Aorta (tissue), 5 donors: Measurements from ENCODE around the gene TMEM178B. TPM values are rescaled to one million over a fixed set of nuclear protein-coding genes. Genes with fewer than 3 reads are reported as not detected.

ENCODE experiments used
- ATAC-seq: fragments of 200-7000 bp; cut with Tn5 transposase; one replicate; pipeline ENCODE4 v1.9.1; 2022; ENCODE audit warnings: moderate library complexity; ENCODE audit not compliant: low FRiP score
- DNase-seq, 2 donors: peaks; one replicate each; pipeline ENCODE4 v3.0.0-alpha.2; 2020
- H3K27ac ChIP-seq, 2 donors: one replicate each; pipeline ENCODE4 v1.5.1; 2013; ENCODE audit warnings: low read length in 2 of 2, mild to moderate bottlenecking in 2 of 2, moderate library complexity in 2 of 2, control low read depth in 1 of 2, inconsistent platforms in 1 of 2, low read depth in 1 of 2
- H3K27me3 ChIP-seq, 2 donors: one replicate each; pipeline ENCODE4 v1.6.1; 2013; ENCODE audit warnings: control low read depth in 1 of 2, low read length in 1 of 2, mild to moderate bottlenecking in 1 of 2, moderate library complexity in 1 of 2; ENCODE audit not compliant: insufficient read depth in 2 of 2, control insufficient read depth in 1 of 2
- H3K36me3 ChIP-seq, 2 donors: one replicate each; pipeline ENCODE4 v1.6.1; 2013; ENCODE audit warnings: control low read depth in 1 of 2, low read length in 1 of 2, mild to moderate bottlenecking in 1 of 2; ENCODE audit not compliant: insufficient read depth in 2 of 2, control insufficient read depth in 1 of 2
- H3K4me1 ChIP-seq, 2 donors: one replicate each; pipeline ENCODE4 v1.6.1; 2013; ENCODE audit warnings: low read length in 2 of 2, control low read depth in 1 of 2, mild to moderate bottlenecking in 1 of 2, moderate library complexity in 1 of 2; ENCODE audit not compliant: insufficient read depth in 2 of 2, control insufficient read depth in 1 of 2
- H3K4me3 ChIP-seq, 2 donors: one replicate each; pipeline ENCODE4 v1.5.1; 2013; ENCODE audit warnings: low read length in 2 of 2, control low read depth in 1 of 2, mild to moderate bottlenecking in 1 of 2
- H3K9me3 ChIP-seq: one replicate; pipeline ENCODE4 v1.6.1; 2013; ENCODE audit warnings: mild to moderate bottlenecking, low read length; ENCODE audit not compliant: control insufficient read depth
- WGBS, 2 donors: extraction: QIAGEN DNeasy Blood & Tissue Kit; methylation state at CpG; one replicate each; pipeline ENCODE4 v1.1.7; 2013; 5-methylcytosine and 5-hydroxymethylcytosine counted together
- intact Hi-C, 2 donors: fragments of 100-400 bp; cut with DNase I; formaldehyde crosslinking; loops; one replicate each; pipeline versions ENCODE4 v1.14.2 to v1.15.0; 2022
- polyA plus RNA-seq, 2 donors: library from polyadenylated mRNA; stranded (reverse); fragments of 200-250 nt; gene quantifications; one replicate each; pipeline ENCODE4 v1.2.3, GENCODE V29; 2013
- total RNA-seq, 2 donors: library from RNA; stranded (reverse); fragmentation: NEBNext Ultra II Directional; extraction: Animal tissue kit (Norgen Biotek cat#: 25700); gene quantifications; one replicate each; pipeline ENCODE4 v1.2.1, GENCODE V29; 2021
- donor health status: healthy with polysubstance abuse.
- donor health status: Bipolar disorder and iron deficiency.
- donor health status: DM: no; HTN: no; CAD: no.
- donor health status: DM: no; HTN: no; CAD: no.
- donor health status: DM: yes; HTN: yes; CAD: no.

The TMEM178B gene
- total and polyA plus RNA-seq, 4 donors = 0.05 to 0.42 (median 0.19) TPM

GRCh38 chr7:141239661-141240060, 165.8 kb downstream of the TMEM178B start:
- WGBS, 2 donors = 85 to 90% methylated on average over 2 of the region's 2 CpGs
- H3K9me3 ChIP-seq = no peaks in the 10 kb centered on the region
- no peaks in the 10 kb centered on the region for H3K27me3 ChIP-seq
- no peak overlapping the region for H3K4me3 ChIP-seq
- H3K36me3 ChIP-seq = no peaks in the 10 kb centered on the region
- no peak for ATAC-seq
- intact Hi-C loops = no loop called here
- H3K27ac ChIP-seq = no peak overlapping the region
- no peak for DNase-seq
- no peaks in the 10 kb centered on the region for H3K4me1 ChIP-seq

DNA sequence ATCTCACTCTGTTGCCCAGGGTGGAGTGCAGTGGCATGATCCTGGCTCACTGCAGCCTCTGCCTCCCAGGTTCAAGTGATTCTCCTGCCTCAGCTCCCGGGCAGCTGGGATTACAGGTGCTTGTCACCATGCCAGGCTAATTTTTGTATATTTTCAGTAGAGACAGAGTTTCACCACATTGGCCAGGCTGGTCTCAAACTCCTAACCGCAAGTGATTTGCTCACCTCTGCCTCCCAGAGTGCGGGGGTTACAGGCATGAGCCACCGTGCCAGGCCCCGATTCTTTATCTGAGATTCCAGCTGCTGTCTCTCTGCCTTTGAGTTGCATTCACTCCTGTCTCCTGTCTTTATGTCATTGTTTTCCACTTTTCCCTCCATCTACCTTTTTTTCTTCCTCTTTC, 168.7 kb downstream of the TMEM178B start:
- H3K36me3 ChIP-seq = no peaks in the 10 kb centered on the region
- WGBS, 2 donors = 70 to 76% methylated on average over 5 of the region's 5 CpGs
- no peaks in the 10 kb centered on the region for H3K27me3 ChIP-seq
- no peaks in the 10 kb centered on the region for H3K4me1 ChIP-seq
- intact Hi-C loops = no loop called here
- ATAC-seq (no peak), DNase-seq (no peak)
- no peaks in the 10 kb centered on the region for H3K9me3 ChIP-seq
- H3K4me3 ChIP-seq = no peak overlapping the region
- H3K27ac ChIP-seq = no peak overlapping the region

DNA sequence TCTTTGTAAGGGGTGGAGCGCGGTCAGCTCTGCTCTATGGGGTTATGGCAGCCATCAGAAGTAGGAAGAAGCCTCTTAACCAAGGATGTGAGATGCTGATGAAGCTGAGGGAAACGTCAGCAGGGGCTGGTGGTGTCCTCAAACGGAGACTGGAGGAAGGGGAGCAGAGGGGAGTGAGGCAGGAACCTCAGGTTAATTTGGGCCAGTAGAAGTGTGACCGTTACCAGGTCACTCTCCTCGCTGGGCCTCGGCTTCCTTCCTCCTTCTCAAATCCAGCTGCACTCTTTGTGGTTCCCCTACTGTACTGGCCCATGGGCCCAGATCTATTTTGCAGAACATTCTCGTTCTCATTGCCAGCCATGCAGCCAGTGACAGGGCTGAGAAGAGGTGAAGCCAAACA, 169.5 kb downstream of the TMEM178B start:
- Histone ChIP-seq H3K27me3 (no peaks in the 10 kb centered on the region), H3K4me1 (no peaks in the 10 kb centered on the region), H3K36me3 (no peaks in the 10 kb centered on the region), H3K9me3 (no peaks in the 10 kb centered on the region), H3K27ac (no peak overlapping the region), H3K4me3 (no peak overlapping the region)
- DNase-seq (no peak), ATAC-seq (no peak)
- 66 to 72% methylated on average over 8 of the region's 8 CpGs for WGBS, 2 donors
- intact Hi-C loops = no loop called here

GRCh38 chr7:141244435-141244834, 170.6 kb downstream of the TMEM178B start:
- intact Hi-C loops = no loop called here
- no peaks in the 10 kb centered on the region for H3K4me1 ChIP-seq
- 76 to 79% methylated on average over 6 of the region's 6 CpGs for WGBS, 2 donors
- no peaks in the 10 kb centered on the region for H3K36me3 ChIP-seq
- H3K27me3 ChIP-seq = no peaks in the 10 kb centered on the region
- H3K4me3 ChIP-seq = no peak overlapping the region
- no peak for ATAC-seq
- no peaks in the 10 kb centered on the region for H3K9me3 ChIP-seq
- DNase-seq = no peak
- H3K27ac ChIP-seq = no peak overlapping the region

DNA sequence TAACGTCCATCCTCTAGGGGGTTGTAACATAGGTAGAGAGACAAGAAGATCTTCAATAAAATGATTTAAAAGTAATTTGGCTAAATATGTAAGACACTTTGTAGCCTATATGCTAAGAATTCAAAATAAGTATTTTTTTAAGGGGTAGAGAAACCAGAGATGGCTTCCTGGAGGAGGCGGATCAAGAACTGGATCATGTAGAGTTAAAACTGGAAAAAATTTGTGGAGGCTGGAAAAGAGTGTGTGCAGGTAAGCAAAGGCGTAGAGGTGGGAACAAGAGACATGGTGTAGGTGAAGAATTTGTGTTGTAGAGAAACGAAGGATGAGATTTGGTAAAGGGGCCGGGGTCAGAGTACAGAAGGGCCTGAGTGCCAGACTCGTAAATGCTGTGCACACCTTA, 172.6 kb downstream of the TMEM178B start:
- Histone ChIP-seq H3K4me1 (no peaks in the 10 kb centered on the region), H3K4me3 (no peak overlapping the region), H3K9me3 (no peaks in the 10 kb centered on the region), H3K36me3 (no peaks in the 10 kb centered on the region), H3K27me3 (no peaks in the 10 kb centered on the region), H3K27ac (no peak overlapping the region)
- ATAC-seq (no peak), DNase-seq (no peak)
- 83 to 84% methylated on average over 6 of the region's 6 CpGs for WGBS, 2 donors
- intact Hi-C loops = no loop called here

DNA sequence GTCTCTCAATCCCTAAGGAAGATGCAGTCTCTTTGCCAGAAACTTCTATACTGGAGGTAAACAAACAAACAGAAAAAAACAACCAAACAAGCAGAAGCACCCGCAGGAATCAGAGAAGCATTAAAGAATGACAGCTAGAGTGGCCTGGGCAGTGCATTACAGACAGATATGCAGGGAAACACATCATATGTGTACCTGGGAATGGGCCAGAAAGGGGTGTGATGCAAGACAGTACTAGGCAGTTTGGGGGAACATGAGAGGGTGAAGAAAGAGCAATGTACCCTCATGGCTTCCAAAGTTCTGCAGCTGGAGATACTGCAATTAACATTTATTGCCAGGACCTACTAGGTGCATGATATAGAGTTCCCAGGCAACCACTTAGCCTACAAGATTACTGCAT, 177.3 kb downstream of the TMEM178B start:
- intact Hi-C loops = no loop called here
- no peaks in the 10 kb centered on the region for H3K27me3 ChIP-seq
- ATAC-seq = no peak
- no peaks in the 10 kb centered on the region for H3K36me3 ChIP-seq
- no peak overlapping the region for H3K27ac ChIP-seq
- DNase-seq = no peak
- no peak overlapping the region for H3K4me3 ChIP-seq
- 63 to 75% methylated on average over 1 of the region's 1 CpG for WGBS, 2 donors
- H3K9me3 ChIP-seq = peaks cover 2% of the 10 kb centered on the region
- H3K4me1 ChIP-seq = no peaks in the 10 kb centered on the region

GRCh38 chr7:141251957-141252356, 178.1 kb downstream of the TMEM178B start:
- no peak overlapping the region for H3K27ac ChIP-seq
- no peaks in the 10 kb centered on the region for H3K4me1 ChIP-seq
- H3K27me3 ChIP-seq = no peaks in the 10 kb centered on the region
- no peaks in the 10 kb centered on the region for H3K36me3 ChIP-seq
- H3K4me3 ChIP-seq = no peak overlapping the region
- peaks cover 2% of the 10 kb centered on the region for H3K9me3 ChIP-seq
- ATAC-seq (no peak), DNase-seq (no peak)
- intact Hi-C loops = no loop called here
- WGBS, 2 donors = 66% methylated on average over 2 of the region's 2 CpGs

DNA sequence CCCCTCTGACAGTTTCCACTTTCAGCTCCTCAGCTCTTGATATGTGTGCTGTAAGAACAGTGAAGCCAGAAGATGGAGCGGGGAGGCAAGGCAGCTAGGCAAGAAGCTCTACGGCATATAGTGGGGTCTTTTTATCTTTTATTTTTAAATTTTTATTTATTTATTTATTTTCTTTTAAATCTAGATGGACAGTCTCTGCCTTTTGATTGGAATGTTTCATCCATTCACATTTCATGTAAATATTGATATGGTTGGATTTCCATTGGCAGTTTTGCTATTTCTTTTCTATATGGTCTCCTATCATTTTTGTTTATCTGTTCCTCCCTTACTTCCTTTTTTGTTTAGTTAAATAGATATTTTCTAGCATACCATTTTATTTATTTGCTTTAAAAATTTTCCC, 183.7 kb downstream of the TMEM178B start:
- WGBS, 2 donors = 67 to 71% methylated on average over 2 of the region's 2 CpGs
- intact Hi-C loops = no loop called here
- ATAC-seq (no peak), DNase-seq (no peak)
- Histone ChIP-seq H3K9me3 (peaks cover 2% of the 10 kb centered on the region), H3K4me1 (no peaks in the 10 kb centered on the region), H3K36me3 (no peaks in the 10 kb centered on the region), H3K27me3 (no peaks in the 10 kb centered on the region), H3K4me3 (no peak overlapping the region), H3K27ac (no peak overlapping the region)

DNA sequence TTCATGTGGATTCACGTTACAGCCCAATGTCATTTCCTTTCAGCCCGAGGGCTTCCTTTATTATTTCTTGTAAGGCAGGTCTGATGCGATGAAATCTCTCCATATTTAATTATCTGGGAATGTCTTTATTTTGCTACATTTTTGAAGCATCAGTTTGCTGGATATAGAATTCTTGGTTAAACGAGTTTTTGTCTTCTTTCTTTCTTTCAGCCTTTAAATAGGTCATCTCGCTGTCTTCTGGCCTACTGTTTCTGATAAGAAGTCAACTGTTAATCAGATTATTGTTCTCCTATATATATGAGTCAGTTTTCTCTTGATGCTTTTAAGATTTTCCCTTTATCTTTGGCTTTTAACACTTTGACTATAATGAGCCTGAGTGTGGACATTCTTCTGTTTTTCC, 184.7 kb downstream of the TMEM178B start:
- intact Hi-C loops = no loop called here
- 64% methylated on average over 5 of the region's 5 CpGs for WGBS, 2 donors
- H3K4me3 ChIP-seq = no peak overlapping the region

More for the DNA sequence above, 184.7 kb downstream of the TMEM178B start:
- Histone ChIP-seq H3K27ac (no peak overlapping the region), H3K27me3 (no peaks in the 10 kb centered on the region), H3K36me3 (no peaks in the 10 kb centered on the region), H3K4me1 (no peaks in the 10 kb centered on the region), H3K9me3 (peaks cover 2% of the 10 kb centered on the region)
- ATAC-seq (no peak), DNase-seq (no peak)
